Nephron progenitor cell (in vitro differentiated cells): ENCODE results near the gene PRR14L.
"Not testable (repeated sequence)": the region's sequence is repeated elsewhere in the genome, so short reads cannot be mapped to it uniquely, and the experiment has no call there.

Experiments
- DNase-seq: peaks from one replicate; pipeline ENCODE4 v3.0.0; 2021
- H3K27ac Mint-ChIP-seq: 2 replicates; pipeline ENCODE4 v1.8.0; 2021; ENCODE audit warnings: mild to moderate bottlenecking, moderate library complexity, mixed read lengths
- H3K27me3 Mint-ChIP-seq: 2 replicates; pipeline ENCODE4 v1.8.0; 2021; ENCODE audit warnings: mild to moderate bottlenecking, low read depth, mixed read lengths; ENCODE audit not compliant: poor library complexity
- H3K36me3 Mint-ChIP-seq: 2 replicates; pipeline ENCODE4 v1.8.0; 2021; ENCODE audit warnings: low read depth, mixed read lengths
- H3K4me1 Mint-ChIP-seq: 2 replicates; pipeline ENCODE4 v1.8.0; 2021; ENCODE audit warnings: mixed read lengths
- H3K4me3 Mint-ChIP-seq: 2 replicates; pipeline ENCODE4 v1.8.0; 2021; ENCODE audit warnings: mild to moderate bottlenecking, moderate library complexity, mixed read lengths
- H3K9me3 Mint-ChIP-seq: 2 replicates; pipeline ENCODE4 v1.8.0; 2021; ENCODE audit warnings: mild to moderate bottlenecking, moderate library complexity, mixed read lengths
- CTCF ChIP-seq: fragments of 200-600 bp; sonication (generic); IDR thresholded peaks from 2 replicates; pipeline ENCODE4 v1.5.0; 2021; ENCODE audit warnings: antibody characterized with exemption

The PRR14L gene

DNA sequence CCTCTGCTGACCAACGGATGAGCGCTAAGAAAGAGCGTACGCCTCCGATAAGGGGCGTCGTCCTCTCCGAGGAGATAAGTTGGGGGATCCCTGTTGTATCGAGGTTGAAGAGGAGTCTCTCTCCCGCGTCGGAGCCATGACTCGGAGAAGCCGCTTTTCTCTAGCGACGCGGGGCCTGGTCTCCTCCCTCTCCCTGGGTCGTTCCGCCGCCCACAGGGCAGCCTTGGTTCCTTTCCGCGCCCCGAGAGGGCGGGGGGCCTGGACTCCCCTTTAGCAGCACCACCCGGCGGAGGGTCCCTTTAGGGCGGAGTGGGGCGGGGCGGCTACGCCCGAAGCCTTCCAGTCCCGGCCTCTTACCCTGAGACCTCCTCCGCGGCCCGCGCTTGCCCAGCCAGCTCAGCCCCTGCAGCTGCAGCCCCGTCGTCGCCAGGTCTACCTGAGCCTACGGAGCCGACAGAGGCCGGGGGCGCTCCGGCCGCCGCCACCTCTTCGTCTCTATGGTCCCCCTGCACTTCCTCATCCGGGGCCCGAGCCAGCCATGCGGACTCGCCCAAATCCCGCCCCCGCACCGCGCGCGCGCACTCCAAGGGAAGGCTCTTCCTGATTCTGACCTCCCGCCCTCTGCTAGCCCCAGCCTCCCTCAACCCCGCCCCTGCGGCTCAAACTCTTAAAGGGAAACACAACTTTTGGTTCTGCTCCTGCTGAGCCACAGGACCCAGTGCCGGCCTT lies at the start of gene PRR14L:
TSS of gene PRR14L (minus strand) at position 497 of the 729 bp plus-strand sequence. CDS start 11,272 bp downstream, outside the sequence.
- no peaks in the 10 kb centered on the region for H3K9me3 Mint-ChIP-seq
- TF ChIP-seq CTCF = no peak
- H3K4me3 Mint-ChIP-seq = peak within 1 kb of the TSS; percentile 93
- H3K36me3 Mint-ChIP-seq = peaks cover 20% of the 10 kb centered on the region
- H3K27me3 Mint-ChIP-seq = no peaks in the 10 kb centered on the region
- H3K4me1 Mint-ChIP-seq = peaks cover 57% of the 10 kb centered on the region
- DNase-seq = peak; percentile 99
- H3K27ac Mint-ChIP-seq = peak within 1 kb of the TSS; percentile 91

- H3K4me1 Mint-ChIP-seq, H3K4me3 Mint-ChIP-seq, H3K27ac Mint-ChIP-seq, H3K9me3 Mint-ChIP-seq, DNase-seq, H3K27me3 Mint-ChIP-seq: not testable (repeated sequence)
- H3K36me3 Mint-ChIP-seq = peaks cover 50% of the 10 kb centered on the region
Observed at GRCh38 chr22:31799358-31799757, 49.4 kb upstream of the PRR14L start.

- H3K36me3 Mint-ChIP-seq = peaks cover 30% of the 10 kb centered on the region
- H3K27me3 Mint-ChIP-seq = no peaks in the 10 kb centered on the region
- DNase-seq = no peak
- no peaks in the 10 kb centered on the region for H3K9me3 Mint-ChIP-seq
- no peak overlapping the region for H3K4me3 Mint-ChIP-seq
- H3K27ac Mint-ChIP-seq = no peak overlapping the region
- H3K4me1 Mint-ChIP-seq = no peaks in the 10 kb centered on the region
- TF ChIP-seq CTCF = no peak
Observed at GRCh38 chr22:31790240-31790639, 40.3 kb upstream of the PRR14L start.

GRCh38 chr22:31789803-31790202 lies 39.9 kb upstream of the PRR14L start:
- no peak for TF ChIP-seq CTCF
- Mint-ChIP-seq H3K4me1 (no peaks in the 10 kb centered on the region), H3K27ac (no peak overlapping the region), H3K9me3 (no peaks in the 10 kb centered on the region), H3K27me3 (no peaks in the 10 kb centered on the region), H3K4me3 (no peak overlapping the region), H3K36me3 (peaks cover 34% of the 10 kb centered on the region)
- no peak for DNase-seq

DNA sequence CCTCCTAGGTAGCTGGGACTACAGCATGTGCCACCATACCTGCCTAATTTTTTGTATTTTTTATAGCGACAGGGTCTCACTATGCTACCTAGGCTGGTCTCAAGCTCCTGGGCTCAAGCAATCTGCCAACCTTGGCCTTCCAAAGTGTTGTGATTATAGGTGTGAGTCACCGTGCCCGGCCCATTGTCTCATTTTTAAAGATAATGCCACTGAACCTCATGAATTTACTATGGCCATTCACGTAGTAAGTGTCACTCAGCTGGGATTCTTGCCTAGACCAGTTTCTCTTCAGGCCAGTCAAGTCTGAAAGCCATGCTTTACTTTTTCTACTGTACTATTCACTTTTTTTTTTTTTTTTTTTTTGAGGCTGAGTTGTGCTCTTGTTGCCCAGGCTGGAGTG lies 26.3 kb upstream of the PRR14L start:
- peaks cover 37% of the 10 kb centered on the region for H3K36me3 Mint-ChIP-seq
- DNase-seq = no peak
- no peak for TF ChIP-seq CTCF
- no peaks in the 10 kb centered on the region for H3K9me3 Mint-ChIP-seq
- H3K4me1 Mint-ChIP-seq = no peaks in the 10 kb centered on the region
- no peak overlapping the region for H3K4me3 Mint-ChIP-seq
- H3K27ac Mint-ChIP-seq = no peak overlapping the region
- H3K27me3 Mint-ChIP-seq = no peaks in the 10 kb centered on the region

- Mint-ChIP-seq H3K9me3 (no peaks in the 10 kb centered on the region), H3K36me3 (peaks cover 35% of the 10 kb centered on the region), H3K27ac (peak overlapping the region; percentile 36), H3K4me3 (no peak overlapping the region), H3K4me1 (no peaks in the 10 kb centered on the region), H3K27me3 (no peaks in the 10 kb centered on the region)
- no peak for DNase-seq
- TF ChIP-seq CTCF = no peak
Observed at GRCh38 chr22:31773416-31773815, 23.5 kb upstream of the PRR14L start.
